G401.6 (cell line): Measurements from ENCODE around the gene OGG1.

ENCODE experiments used
- FAIRE-seq: peaks from 2 replicates; lab custom pipeline; 2012; peaks lifted over from hg19 to GRCh38; lab: Jason Lieb, UNC

OGG1 gene

GRCh38 chr3:9749645-9750555 is at the start of gene OGG1:
Gene OGG1 (plus strand): TSS chr3:9749952. CDS start chr3:9750287, 335 bp downstream.
- peak; percentile 87 for FAIRE-seq

- FAIRE-seq = no peak
These were observed 49.2 kb upstream of the OGG1 start for GRCh38 chr3:9700536-9700935.

- FAIRE-seq = no peak
These were observed 48.7 kb upstream of the OGG1 start for GRCh38 chr3:9701006-9701405.

GRCh38 chr3:9701711-9702110 is 48.0 kb upstream of the OGG1 start:
- FAIRE-seq = no peak

- FAIRE-seq = no peak
These were observed 46.5 kb upstream of the OGG1 start for GRCh38 chr3:9703240-9703639.

GRCh38 chr3:9703736-9704346 is 45.9 kb upstream of the OGG1 start, which contains the start of gene CPNE9:
Gene CPNE9 (plus strand): TSS chr3:9703833. CDS start chr3:9703997, 164 bp downstream.
- no peak for FAIRE-seq

GRCh38 chr3:9704347-9705322 is 45.1 kb upstream of the OGG1 start:
- FAIRE-seq = no peak

GRCh38 chr3:9710174-9710739 is 39.5 kb upstream of the OGG1 start:
- FAIRE-seq = no peak

- FAIRE-seq = no peak
These were observed 37.3 kb upstream of the OGG1 start for GRCh38 chr3:9712415-9712814.

- FAIRE-seq = no peak
These were observed 36.6 kb upstream of the OGG1 start for GRCh38 chr3:9713142-9713541.

- no peak for FAIRE-seq
These were observed 34.6 kb upstream of the OGG1 start for GRCh38 chr3:9715136-9715535.

GRCh38 chr3:9715764-9716437 is 33.9 kb upstream of the OGG1 start:
- no peak for FAIRE-seq

GRCh38 chr3:9716801-9717555 is 32.8 kb upstream of the OGG1 start:
- no peak for FAIRE-seq

GRCh38 chr3:9717563-9717962 is 32.2 kb upstream of the OGG1 start:
- no peak for FAIRE-seq

GRCh38 chr3:9718118-9718517 is 31.6 kb upstream of the OGG1 start:
- FAIRE-seq = no peak

- FAIRE-seq = no peak
These were observed 28.6 kb upstream of the OGG1 start for GRCh38 chr3:9721015-9721699.

GRCh38 chr3:9721700-9722060 is 28.1 kb upstream of the OGG1 start:
- no peak for FAIRE-seq

GRCh38 chr3:9725775-9726515 is 23.8 kb upstream of the OGG1 start:
- no peak for FAIRE-seq

- FAIRE-seq = no peak
These were observed 22.6 kb upstream of the OGG1 start for GRCh38 chr3:9727041-9727595.
